HepG2 (cell line): ENCODE data around the gene PC. TPM values are rescaled to one million over a fixed set of nuclear protein-coding genes. Genes with fewer than 3 reads are reported as not detected.

ENCODE experiments used
- ATRX ChIP-seq: sonication (generic); formaldehyde crosslinking; IDR thresholded peaks from 2 replicates; pipeline ENCODE4 v1.4.0; 2020; ENCODE audit warnings: missing genetic modification reagents, borderline replicate concordance
- BCL6 ChIP-seq: IDR thresholded peaks from 2 replicates; pipeline ENCODE4 v1.6.1; 2016; ENCODE audit warnings: missing genetic modification reagents, missing compliant biosample characterization
- BRCA1 ChIP-seq: sonication (generic); formaldehyde crosslinking; IDR thresholded peaks from 2 replicates; pipeline ENCODE4 v1.4.0; 2020; ENCODE audit warnings: missing genetic modification reagents
- BRF2 ChIP-seq: sonication (generic); formaldehyde crosslinking; IDR thresholded peaks from 2 replicates; pipeline ENCODE4 v1.8.1; 2022; ENCODE audit warnings: mild to moderate bottlenecking, missing genetic modification reagents
- EED ChIP-seq: sonication (generic); formaldehyde crosslinking; IDR thresholded peaks from 2 replicates; pipeline ENCODE4 v1.5.0; 2020; ENCODE audit warnings: mild to moderate bottlenecking, missing genetic modification reagents
- HNF1B ChIP-seq: sonication (generic); formaldehyde crosslinking; IDR thresholded peaks from 2 replicates; pipeline ENCODE4 v1.5.1; 2020; ENCODE audit warnings: mild to moderate bottlenecking, moderate library complexity, missing genetic modification reagents
- ISL2 ChIP-seq: sonication (generic); formaldehyde crosslinking; IDR thresholded peaks from 2 replicates; pipeline ENCODE4 v1.5.0; 2020; ENCODE audit warnings: missing genetic modification reagents
- NCOA5 ChIP-seq: sonication (generic); formaldehyde crosslinking; IDR thresholded peaks from 2 replicates; pipeline ENCODE4 v1.4.0; 2020; ENCODE audit warnings: missing genetic modification reagents
- RFXANK ChIP-seq: IDR thresholded peaks from 2 replicates; pipeline ENCODE4 v1.6.1; 2016
- SALL1 ChIP-seq: sonication (generic); formaldehyde crosslinking; IDR thresholded peaks from 2 replicates; pipeline ENCODE4 v1.8.0; 2022; ENCODE audit warnings: mild to moderate bottlenecking, missing genetic modification reagents
- SKIL ChIP-seq: sonication (generic); formaldehyde crosslinking; IDR thresholded peaks from 2 replicates; pipeline ENCODE4 v1.8.0; 2022; ENCODE audit warnings: missing genetic modification reagents, mild to moderate bottlenecking, moderate library complexity, borderline replicate concordance
- TEAD3 ChIP-seq: optimal IDR thresholded peaks from 2 replicates; pipeline ENCODE3; 2016; ENCODE audit warnings: borderline replicate concordance
- TFDP1 ChIP-seq: IDR thresholded peaks from 2 replicates; pipeline ENCODE4 v1.6.1; 2016; ENCODE audit warnings: missing compliant biosample characterization, missing genetic modification reagents, borderline replicate concordance
- YY1 ChIP-seq: IDR thresholded peaks from 2 replicates; pipeline ENCODE4 v1.6.1; 2011; ENCODE audit warnings: low read length, low read depth, moderate library complexity, mild to moderate bottlenecking; ENCODE audit not compliant: insufficient read depth, insufficient replicate concordance
- ZBTB1 ChIP-seq: sonication (generic); formaldehyde crosslinking; IDR thresholded peaks from 2 replicates; pipeline ENCODE4 v1.4.0; 2020; ENCODE audit warnings: missing genetic modification reagents, borderline replicate concordance
- ZFP82 ChIP-seq: sonication (generic); formaldehyde crosslinking; IDR thresholded peaks from 2 replicates; pipeline ENCODE4 v1.5.1; 2020; ENCODE audit warnings: mild to moderate bottlenecking, missing genetic modification reagents, borderline replicate concordance
- ZNF121 ChIP-seq: sonication (generic); formaldehyde crosslinking; IDR thresholded peaks from 2 replicates; pipeline ENCODE4 v1.5.0; 2020; ENCODE audit warnings: mild to moderate bottlenecking, missing genetic modification reagents
- ZNF691 ChIP-seq: sonication (generic); formaldehyde crosslinking; IDR thresholded peaks from 2 replicates; pipeline ENCODE4 v1.4.0; 2020; ENCODE audit warnings: missing genetic modification reagents, low read depth, mild to moderate bottlenecking, borderline replicate concordance
- ZXDC ChIP-seq: sonication (generic); formaldehyde crosslinking; IDR thresholded peaks from 2 replicates; pipeline ENCODE4 v1.5.0; 2020; ENCODE audit warnings: mild to moderate bottlenecking, missing genetic modification reagents
- polyA plus RNA-seq, 8 experiments: library from polyadenylated mRNA; depleted of rRNA in 3 of 8; stranded (reverse) in 7 of 8; unstranded in 1 of 8; fragments of >200 nt; fragmentation: Illumina TruSeq in 4 of 8; extraction: Trizol in 4 of 8; gene quantifications; 2 replicates each; pipeline versions ENCODE4 v1.2.1 to v1.2.3, GENCODE V29; 2011 to 2016; ENCODE audit warnings: low read depth in 4 of 8, missing spikeins in 1 of 8, mixed read lengths in 1 of 8; ENCODE audit not compliant: insufficient read depth in 1 of 8
- total RNA-seq, 5 experiments: library from RNA; depleted of rRNA; stranded (reverse); fragments of >200 nt; fragmentation: Illumina TruSeq; extraction: Trizol; gene quantifications; 2 replicates each; pipeline ENCODE4 v1.2.3, GENCODE V29; 2016; ENCODE audit warnings: low read depth in 1 of 5

The PC gene
- total and polyA plus RNA-seq, 2 of the 13 experiments (the other 11 are each of a cell fraction or from before 2014, with no cell fraction given): 29.0 to 39.0 TPM

- TF ChIP-seq SALL1 (CRISPR knock-in tag) (peak; percentile 39; the same call in 1 of the 2 replicates), TEAD3 (CRISPR knock-in tag) (peak; percentile 18), YY1 (no peak), BRF2 (CRISPR knock-in tag) (no peak), ATRX (CRISPR knock-in tag) (no peak), NCOA5 (CRISPR knock-in tag) (no peak), ZXDC (CRISPR knock-in tag) (no peak), SKIL (CRISPR knock-in tag) (no peak), ZBTB1 (no peak), BCL6 (0 out of 2 replicates have a peak, but pooled peaks have one; percentile 15), ISL2 (CRISPR knock-in tag) (no peak), RFXANK (CRISPR knock-in tag) (no peak), ZNF121 (CRISPR knock-in tag) (no peak), ZFP82 (no peak), ZNF691 (CRISPR knock-in tag) (no peak), EED (no peak), BRCA1 (CRISPR knock-in tag) (no peak), TFDP1 (CRISPR knock-in tag) (0 out of 2 replicates have a peak, but pooled peaks have one; percentile 14), HNF1B (CRISPR knock-in tag) (no peak)
These were observed 89.2 kb downstream of the PC start (continued) for GRCh38 chr11:66868726-66869566.
